ENCODE measurements around the gene OGFOD2. TPM values are rescaled to one million over a fixed set of nuclear protein-coding genes. Genes with fewer than 3 reads are reported as not detected.

The OGFOD2 gene
- total RNA-seq, 2 donors from 2014 or later, result 26.3 to 27.6 TPM

DNA sequence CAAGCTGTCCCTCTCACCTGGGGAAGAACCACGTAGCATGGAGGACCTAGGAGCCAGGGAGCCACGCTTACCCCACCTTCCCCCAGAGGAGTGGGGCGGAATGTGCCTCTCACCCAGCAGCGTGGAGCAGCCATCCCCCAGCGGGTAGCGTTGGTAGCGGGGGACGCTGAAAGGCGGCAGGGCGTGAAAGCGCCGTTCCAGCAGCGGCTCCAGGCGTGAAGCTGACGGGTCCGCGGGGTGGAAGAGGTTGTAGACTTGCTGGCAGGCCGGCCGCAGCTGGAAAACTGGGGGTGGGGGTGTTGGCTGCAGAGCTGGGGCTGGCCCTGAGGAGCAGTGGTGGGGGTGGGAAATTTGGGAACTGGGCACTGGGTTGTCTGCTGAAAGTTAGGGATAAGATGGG is 17.3 kb downstream of the OGFOD2 start:
- intact Hi-C loops (cut with DNase I), result no loop called here

DNA sequence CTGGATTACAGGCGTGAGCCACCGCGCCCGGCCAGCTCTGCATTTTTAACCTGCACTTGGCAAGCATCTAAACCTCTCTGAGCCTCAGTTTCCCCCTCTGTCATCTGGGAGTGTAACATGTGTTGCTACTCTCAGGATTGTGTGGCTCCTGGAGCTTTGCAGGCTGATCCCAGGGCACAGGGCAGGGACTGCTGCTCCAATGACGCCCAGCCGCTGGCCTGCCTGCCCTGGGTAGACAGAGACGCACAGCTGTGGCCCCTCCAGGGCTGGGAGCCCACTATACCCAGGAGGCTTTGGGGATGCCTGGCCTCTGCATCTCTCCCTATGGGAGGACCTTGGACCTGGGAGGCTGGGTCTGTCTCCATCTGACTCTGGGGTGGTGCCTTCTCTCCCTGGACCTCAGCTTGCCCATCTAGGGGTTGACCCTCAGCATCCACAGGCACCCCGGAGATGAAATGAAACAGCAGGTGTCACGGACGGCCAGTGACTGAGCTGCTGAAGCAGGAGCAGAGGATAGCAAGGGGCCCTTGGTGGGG is 19.2 kb downstream of the OGFOD2 start:
- Histone ChIP-seq H3K4me1 (replicated peaks) (no peaks in the 10 kb centered on the region), H3K27ac (no peak overlapping the region), H3K9me3 (no peaks in the 10 kb centered on the region), H3K4me3 (no peak overlapping the region), H3K36me3 (no peaks in the 10 kb centered on the region), H3K27me3 (replicated peaks; ENCODE audit: insufficient read depth) (no peaks in the 10 kb centered on the region)
- DNase-seq (ENCODE audit: low spot score), result no peak
- 94% methylated on average over 10 of the region's 10 CpGs for WGBS
- TF ChIP-seq POLR2A (IDR thresholded peaks at IDR 0.05) (no peak), POLR2AphosphoS5 (IDR thresholded peaks at IDR 0.05) (no peak)
- TF ChIP-seq, protein P1, sequence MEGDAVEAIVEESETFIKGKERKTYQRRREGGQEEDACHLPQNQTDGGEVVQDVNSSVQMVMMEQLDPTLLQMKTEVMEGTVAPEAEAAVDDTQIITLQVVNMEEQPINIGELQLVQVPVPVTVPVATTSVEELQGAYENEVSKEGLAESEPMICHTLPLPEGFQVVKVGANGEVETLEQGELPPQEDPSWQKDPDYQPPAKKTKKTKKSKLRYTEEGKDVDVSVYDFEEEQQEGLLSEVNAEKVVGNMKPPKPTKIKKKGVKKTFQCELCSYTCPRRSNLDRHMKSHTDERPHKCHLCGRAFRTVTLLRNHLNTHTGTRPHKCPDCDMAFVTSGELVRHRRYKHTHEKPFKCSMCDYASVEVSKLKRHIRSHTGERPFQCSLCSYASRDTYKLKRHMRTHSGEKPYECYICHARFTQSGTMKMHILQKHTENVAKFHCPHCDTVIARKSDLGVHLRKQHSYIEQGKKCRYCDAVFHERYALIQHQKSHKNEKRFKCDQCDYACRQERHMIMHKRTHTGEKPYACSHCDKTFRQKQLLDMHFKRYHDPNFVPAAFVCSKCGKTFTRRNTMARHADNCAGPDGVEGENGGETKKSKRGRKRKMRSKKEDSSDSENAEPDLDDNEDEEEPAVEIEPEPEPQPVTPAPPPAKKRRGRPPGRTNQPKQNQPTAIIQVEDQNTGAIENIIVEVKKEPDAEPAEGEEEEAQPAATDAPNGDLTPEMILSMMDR (IDR thresholded peaks at IDR 0.05), result no peak
- intact Hi-C loops (cut with DNase I), result no loop called here

More for the DNA sequence above, 17.3 kb downstream of the OGFOD2 start:
- no peaks in the 10 kb centered on the region for H3K9me3 ChIP-seq
- DNase-seq (ENCODE audit: low spot score), result no peak
- no peak overlapping the region for H3K27ac ChIP-seq
- H3K27me3 ChIP-seq (replicated peaks; ENCODE audit: insufficient read depth), result no peaks in the 10 kb centered on the region
- WGBS, result 71% methylated on average over 19 of the region's 19 CpGs
- H3K4me1 ChIP-seq (replicated peaks), result no peaks in the 10 kb centered on the region
- H3K4me3 ChIP-seq, result no peak overlapping the region
- no peaks in the 10 kb centered on the region for H3K36me3 ChIP-seq
- TF ChIP-seq, protein P1 (IDR thresholded peaks at IDR 0.05), result no peak
- TF ChIP-seq POLR2AphosphoS5 (IDR thresholded peaks at IDR 0.05) (no peak), POLR2A (IDR thresholded peaks at IDR 0.05) (no peak)

DNA sequence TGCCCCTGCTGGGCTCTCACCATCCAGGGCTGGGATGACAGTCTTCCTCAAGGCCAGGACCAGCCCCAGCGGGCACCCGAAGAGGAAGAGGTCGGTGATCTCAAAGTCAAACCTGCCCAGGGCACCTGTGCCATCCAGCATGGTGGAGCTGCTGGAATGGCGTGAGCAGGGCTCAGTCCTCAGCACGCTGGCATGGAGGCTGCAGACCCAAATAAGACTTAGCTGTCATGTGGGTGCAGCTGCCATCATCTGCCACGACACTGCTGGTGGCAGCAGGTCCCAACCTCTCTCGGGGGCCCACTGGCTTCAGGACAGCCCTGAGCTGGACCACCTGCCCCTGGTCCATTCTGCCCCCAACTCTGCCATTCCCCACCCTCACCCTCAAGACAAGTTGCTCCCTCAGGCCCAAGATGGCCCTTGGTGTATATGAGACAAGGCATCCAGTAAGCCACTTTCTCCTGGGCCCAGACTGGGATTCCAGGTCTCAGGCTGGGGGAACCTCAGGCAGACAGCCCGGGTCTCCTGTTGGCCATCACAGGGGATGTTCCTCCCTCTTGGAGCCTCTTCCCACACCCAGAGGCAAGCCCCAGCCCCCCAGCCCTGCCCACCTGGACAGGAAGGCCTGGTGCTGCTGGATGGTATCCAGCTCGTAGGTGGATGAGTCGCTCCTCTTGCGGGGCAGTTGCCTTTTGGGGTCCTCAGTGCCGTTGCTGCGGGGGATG is 19.9 kb downstream of the OGFOD2 start:
- no peaks in the 10 kb centered on the region for H3K27me3 ChIP-seq (replicated peaks; ENCODE audit: insufficient read depth)
- WGBS, result 88% methylated on average over 8 of the region's 13 CpGs
- intact Hi-C loops (cut with DNase I), result no loop called here
- TF ChIP-seq POLR2A (IDR thresholded peaks at IDR 0.05) (no peak), POLR2AphosphoS5 (IDR thresholded peaks at IDR 0.05) (no peak)
- TF ChIP-seq, protein P1 (IDR thresholded peaks at IDR 0.05), result no peak
- H3K9me3 ChIP-seq, result no peaks in the 10 kb centered on the region
- no peak overlapping the region for H3K4me3 ChIP-seq
- no peak for DNase-seq (ENCODE audit: low spot score)
- no peak overlapping the region for H3K27ac ChIP-seq
- H3K36me3 ChIP-seq, result no peaks in the 10 kb centered on the region
- H3K4me1 ChIP-seq (replicated peaks), result no peaks in the 10 kb centered on the region

DNA sequence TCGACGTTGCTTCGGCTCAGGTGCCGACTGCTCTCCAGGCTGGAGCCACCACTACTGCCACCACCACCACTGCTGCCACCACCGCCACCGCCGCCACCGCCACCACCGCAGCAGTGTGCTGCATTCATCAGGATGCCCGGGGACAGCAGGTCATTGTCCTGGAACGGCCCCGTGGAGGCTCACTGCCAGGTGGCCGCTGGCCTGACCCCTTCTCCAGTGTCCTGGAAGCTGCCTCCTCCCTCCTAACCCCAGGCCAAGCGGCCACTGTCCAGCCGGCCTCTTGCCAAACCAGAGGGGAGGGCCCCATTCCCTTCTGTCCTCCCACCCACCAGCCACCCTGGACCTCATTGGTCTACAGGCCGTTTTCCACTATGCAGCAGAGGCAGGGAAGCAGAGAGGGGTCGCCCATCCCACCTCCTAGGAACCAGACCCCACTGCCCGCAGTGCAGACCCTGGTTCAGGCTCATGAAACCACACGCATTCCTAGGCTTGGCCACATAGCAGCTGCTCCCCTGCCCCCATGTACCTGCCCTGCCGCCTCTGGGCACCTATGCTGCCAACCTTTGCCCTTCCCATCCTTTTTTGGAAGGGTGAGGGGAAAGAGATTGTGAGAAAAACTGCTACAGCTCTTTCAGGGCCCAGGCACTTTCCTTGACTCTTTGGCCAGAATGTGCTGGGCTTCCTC is 20.6 kb downstream of the OGFOD2 start:
- 78% methylated on average over 15 of the region's 20 CpGs for WGBS
- H3K4me1 ChIP-seq (replicated peaks), result no peaks in the 10 kb centered on the region
- H3K9me3 ChIP-seq, result no peaks in the 10 kb centered on the region
- no peaks in the 10 kb centered on the region for H3K27me3 ChIP-seq (replicated peaks; ENCODE audit: insufficient read depth)
- no peak overlapping the region for H3K4me3 ChIP-seq
- intact Hi-C loops (cut with DNase I), result no loop called here
- no peak overlapping the region for H3K27ac ChIP-seq
- H3K36me3 ChIP-seq, result no peaks in the 10 kb centered on the region
- no peak for DNase-seq (ENCODE audit: low spot score)
- TF ChIP-seq POLR2AphosphoS5 (IDR thresholded peaks at IDR 0.05) (no peak), POLR2A (IDR thresholded peaks at IDR 0.05) (no peak)
- TF ChIP-seq, protein P1 (IDR thresholded peaks at IDR 0.05), result no peak
